Duodenal mucosa (tissue), 2 donors: ENCODE results near the gene TLR8.

Experiments
- H3K27ac ChIP-seq: one replicate; pipeline ENCODE4 v1.7.0; 2013; ENCODE audit warnings: low read depth, low read length
- H3K27me3 ChIP-seq, 2 donors: one replicate each; pipeline ENCODE4 v1.7.0; 2013; ENCODE audit warnings: low read length in 2 of 2, control low read depth in 1 of 2; ENCODE audit not compliant: insufficient read depth in 2 of 2, control insufficient read depth in 1 of 2
- H3K36me3 ChIP-seq, 2 donors: one replicate each; pipeline ENCODE4 v1.7.0; 2013; ENCODE audit warnings: low read length in 2 of 2, control low read depth in 1 of 2; ENCODE audit not compliant: insufficient read depth in 2 of 2, control insufficient read depth in 1 of 2
- H3K4me1 ChIP-seq, 2 donors: one replicate each; pipeline ENCODE4 v1.7.0; 2013; ENCODE audit warnings: low read length in 2 of 2, control low read depth in 1 of 2; ENCODE audit not compliant: insufficient read depth in 2 of 2, control insufficient read depth in 1 of 2
- H3K4me3 ChIP-seq, 2 donors: one replicate each; pipeline ENCODE4 v1.7.0; 2013; ENCODE audit warnings: low read length in 2 of 2, low read depth in 1 of 2
- H3K9ac ChIP-seq, 2 donors: one replicate each; pipeline ENCODE4 v1.7.0; 2013; ENCODE audit warnings: low read length in 2 of 2, low read depth in 1 of 2
- H3K9me3 ChIP-seq, 2 donors: one replicate each; pipeline ENCODE4 v1.7.0; 2013; ENCODE audit warnings: low read length in 2 of 2, control low read depth in 1 of 2; ENCODE audit not compliant: control insufficient read depth in 1 of 2

Gene TLR8

DNA sequence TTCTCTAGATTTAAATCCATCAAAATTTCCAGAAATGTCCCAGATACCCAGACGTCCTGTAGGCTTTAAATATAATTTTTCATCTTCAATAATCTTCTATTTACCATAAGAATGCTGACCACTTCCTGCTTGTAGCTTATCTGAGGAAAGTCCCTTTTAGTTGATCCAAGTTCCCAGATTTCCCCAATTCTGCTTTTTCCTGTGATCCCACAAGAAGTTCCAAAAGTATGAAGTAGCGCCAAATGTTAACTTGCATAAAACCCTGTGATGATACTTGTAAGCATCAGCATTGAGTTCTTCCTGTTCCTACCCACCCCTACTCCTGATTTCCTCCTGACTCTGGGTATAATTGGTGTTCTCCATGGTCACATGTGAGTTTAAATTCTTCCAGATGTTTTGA, 10.6 kb upstream of the TLR8 start:
- Histone ChIP-seq H3K27ac (no peak overlapping the region), H3K27me3 (no peaks in the 10 kb centered on the region), H3K36me3 (no peaks in the 10 kb centered on the region), H3K9me3 (no peaks in the 10 kb centered on the region), H3K4me1 (peaks cover 0 to 5% of the 10 kb centered on the region in 2 donors), H3K9ac (no peak overlapping the region), H3K4me3 (no peak overlapping the region)

DNA sequence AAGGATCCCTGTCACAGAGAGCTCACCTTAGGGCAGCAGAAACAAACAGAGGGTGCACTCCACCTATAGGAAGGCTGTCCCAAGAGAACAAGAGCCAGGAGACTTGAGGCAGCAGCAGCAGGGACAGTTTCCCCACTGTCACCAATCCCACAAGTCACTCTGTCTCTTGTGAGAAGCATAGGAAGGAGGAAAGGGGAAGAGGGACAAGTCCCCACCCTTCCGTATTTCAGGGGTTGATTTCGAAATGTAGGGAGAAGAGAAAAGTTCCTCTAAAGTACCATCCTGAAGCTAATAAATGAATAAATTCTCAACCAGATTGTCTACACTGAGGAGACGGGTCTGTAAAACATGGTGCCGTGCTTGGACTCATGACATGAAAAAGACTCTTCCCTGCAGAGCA, 9.5 kb upstream of the TLR8 start:
- no peaks in the 10 kb centered on the region for H3K36me3 ChIP-seq
- H3K27me3 ChIP-seq, result no peaks in the 10 kb centered on the region
- no peak overlapping the region for H3K27ac ChIP-seq
- no peaks in the 10 kb centered on the region for H3K4me1 ChIP-seq
- no peak overlapping the region for H3K4me3 ChIP-seq
- H3K9ac ChIP-seq, result no peak overlapping the region
- no peaks in the 10 kb centered on the region for H3K9me3 ChIP-seq

DNA sequence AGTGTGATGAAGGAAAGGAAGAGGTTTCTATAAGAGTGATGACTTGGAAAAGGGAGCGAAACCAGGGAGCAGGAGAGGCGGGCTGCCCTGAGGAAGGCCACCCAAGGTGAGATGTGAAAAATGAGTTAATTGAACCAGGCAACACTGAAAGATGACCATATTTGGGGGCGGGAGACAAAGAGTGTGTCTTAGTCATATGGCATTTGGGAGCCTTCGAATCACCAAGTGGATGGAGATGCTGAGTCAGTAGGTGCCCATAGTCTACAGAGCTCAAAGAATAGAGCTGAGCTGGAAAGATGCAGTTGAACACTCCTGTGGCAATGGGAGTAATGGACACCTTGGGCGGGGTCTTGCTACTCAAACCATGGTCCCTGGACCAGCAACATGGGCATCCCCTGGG, 8.3 kb upstream of the TLR8 start:
- Histone ChIP-seq H3K9me3 (no peaks in the 10 kb centered on the region), H3K4me1 (no peaks in the 10 kb centered on the region), H3K36me3 (no peaks in the 10 kb centered on the region), H3K4me3 (no peak overlapping the region), H3K27me3 (no peaks in the 10 kb centered on the region), H3K9ac (no peak overlapping the region), H3K27ac (no peak overlapping the region)

DNA sequence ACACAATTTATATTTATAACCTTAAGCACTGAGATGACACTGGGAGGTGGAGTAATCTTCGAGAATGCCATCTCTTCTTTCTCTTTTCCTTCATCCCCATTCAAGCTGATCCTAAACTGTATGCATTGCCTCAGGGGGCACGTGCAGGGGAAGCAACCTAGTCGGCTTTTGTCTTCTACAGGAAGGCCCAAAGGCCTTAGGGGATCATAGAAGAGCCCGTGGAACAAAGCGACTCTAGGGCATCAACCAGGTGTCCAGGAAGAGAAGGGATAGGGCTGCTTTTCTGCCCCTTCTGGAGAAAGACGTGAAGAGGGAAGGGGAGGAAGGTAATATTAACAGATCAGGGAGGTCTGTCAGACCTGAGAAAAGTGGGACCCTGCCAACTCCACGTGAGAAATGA, 6.9 kb upstream of the TLR8 start:
- Histone ChIP-seq H3K4me3 (no peak overlapping the region), H3K27me3 (no peaks in the 10 kb centered on the region), H3K4me1 (peaks cover 0 to 2% of the 10 kb centered on the region in 2 donors), H3K36me3 (no peaks in the 10 kb centered on the region), H3K9me3 (no peaks in the 10 kb centered on the region), H3K9ac (no peak overlapping the region), H3K27ac (no peak overlapping the region)

DNA sequence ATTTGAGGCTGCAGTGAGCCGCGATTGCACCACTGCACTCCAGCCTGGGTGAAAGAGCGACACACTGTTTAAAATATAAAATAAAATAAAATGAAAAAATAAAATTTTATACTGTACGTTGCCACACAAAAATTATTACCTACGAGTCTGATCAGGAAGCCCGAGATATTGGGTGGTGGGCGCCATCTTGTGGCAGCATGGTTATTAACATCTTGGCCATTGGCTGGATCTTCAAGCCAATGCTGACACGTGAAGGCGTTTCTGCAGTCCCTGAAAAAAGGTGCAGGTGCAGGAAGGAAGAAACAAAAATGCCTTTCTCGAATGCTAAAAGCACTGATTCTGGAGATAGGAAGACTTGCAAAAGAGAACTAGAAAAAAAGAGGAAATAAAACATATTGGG, 4.9 kb upstream of the TLR8 start:
- Histone ChIP-seq H3K9ac (no peak overlapping the region), H3K4me3 (no peak overlapping the region), H3K27me3 (no peaks in the 10 kb centered on the region), H3K4me1 (peaks cover 0 to 2% of the 10 kb centered on the region in 2 donors), H3K9me3 (no peaks in the 10 kb centered on the region), H3K36me3 (no peaks in the 10 kb centered on the region), H3K27ac (no peak overlapping the region)

DNA sequence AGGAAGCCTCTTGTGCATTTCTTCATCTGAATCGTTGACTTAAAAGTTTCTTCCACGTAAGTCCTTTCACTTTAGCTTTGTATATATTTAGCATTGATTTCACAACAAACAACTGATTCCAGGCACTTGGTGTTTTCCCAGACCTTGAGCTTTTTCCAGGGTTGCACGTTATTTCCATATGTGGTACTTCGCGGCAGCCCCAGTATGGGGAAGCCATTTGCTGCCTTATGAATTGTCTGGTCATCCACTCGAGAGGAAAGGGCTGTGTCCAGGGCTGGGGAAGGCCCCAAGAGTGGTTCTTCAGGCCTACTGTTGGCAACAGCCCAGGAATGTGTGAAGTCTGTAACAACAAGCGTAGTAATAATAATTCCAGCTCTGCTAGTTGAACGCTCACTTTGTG, 2.8 kb upstream of the TLR8 start:
- peaks cover 0 to 2% of the 10 kb centered on the region in 2 donors for H3K4me1 ChIP-seq
- H3K27ac ChIP-seq, result no peak overlapping the region

DNA sequence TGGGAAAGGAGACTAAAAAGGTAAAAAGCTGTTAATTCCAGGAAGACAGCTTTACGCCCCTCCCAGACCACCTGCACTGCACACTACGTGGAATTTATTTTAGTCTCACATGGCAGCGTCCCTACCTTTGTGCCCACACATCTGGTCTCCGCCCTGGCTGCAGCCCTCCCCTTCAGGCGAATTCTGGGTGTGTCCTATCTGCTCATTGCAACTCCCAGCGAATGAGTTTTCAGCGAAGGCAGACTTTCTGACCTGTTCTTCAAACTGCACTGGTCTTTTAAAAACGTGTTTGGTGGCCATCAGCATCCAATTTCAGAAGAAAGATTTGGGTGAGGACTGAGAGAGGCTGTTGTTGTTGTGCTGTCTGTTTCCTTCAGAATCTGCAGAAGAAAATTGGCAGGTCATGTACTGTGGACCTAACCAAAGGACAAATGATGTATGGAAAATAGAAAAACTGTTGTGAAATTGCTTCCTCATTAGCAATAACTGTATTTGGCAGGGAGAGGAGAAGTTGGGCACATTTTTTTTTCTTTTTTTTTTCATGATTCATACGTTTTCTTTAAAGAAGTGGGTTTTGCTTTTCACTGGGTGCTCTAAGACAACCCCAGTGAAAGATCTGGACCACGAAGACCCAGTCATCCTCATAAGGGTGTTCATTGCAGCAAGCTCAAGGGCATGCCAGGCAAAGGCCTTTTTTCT, 4.2 kb downstream of the TLR8 start:
- no peak overlapping the region for H3K4me3 ChIP-seq
- no peaks in the 10 kb centered on the region for H3K27me3 ChIP-seq
- H3K27ac ChIP-seq, result no peak overlapping the region

More for the DNA sequence above, 2.8 kb upstream of the TLR8 start:
- no peaks in the 10 kb centered on the region for H3K27me3 ChIP-seq
- no peaks in the 10 kb centered on the region for H3K9me3 ChIP-seq
- no peaks in the 10 kb centered on the region for H3K36me3 ChIP-seq
- no peak overlapping the region for H3K4me3 ChIP-seq
- no peak overlapping the region for H3K9ac ChIP-seq

DNA sequence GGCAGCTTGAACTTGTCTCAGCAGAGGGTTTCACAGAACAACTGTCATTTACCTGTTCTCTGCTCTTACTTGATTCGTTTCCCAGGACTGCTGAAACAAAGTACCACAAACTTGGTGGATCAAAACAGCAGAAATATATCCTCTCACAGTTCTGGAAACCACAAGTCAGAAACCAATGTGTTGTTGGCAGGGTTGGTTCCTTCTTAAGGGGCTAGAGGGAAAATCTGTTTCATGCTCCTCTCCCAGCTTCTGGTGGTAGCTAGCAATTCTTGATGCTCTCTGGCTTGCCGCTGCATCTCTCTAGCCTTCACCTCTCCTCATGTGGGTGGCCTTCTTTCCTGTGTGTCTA, 4.7 kb downstream of the TLR8 start:
- H3K27ac ChIP-seq, result no peak overlapping the region
- H3K9me3 ChIP-seq, result no peaks in the 10 kb centered on the region
- no peak overlapping the region for H3K4me3 ChIP-seq
- H3K36me3 ChIP-seq, result no peaks in the 10 kb centered on the region
- no peak overlapping the region for H3K9ac ChIP-seq
- H3K27me3 ChIP-seq, result no peaks in the 10 kb centered on the region
- H3K4me1 ChIP-seq, result no peaks in the 10 kb centered on the region

More for the DNA sequence above, 4.2 kb downstream of the TLR8 start:
- no peak overlapping the region for H3K9ac ChIP-seq
- H3K36me3 ChIP-seq, result no peaks in the 10 kb centered on the region
- no peaks in the 10 kb centered on the region for H3K4me1 ChIP-seq
- H3K9me3 ChIP-seq, result no peaks in the 10 kb centered on the region

DNA sequence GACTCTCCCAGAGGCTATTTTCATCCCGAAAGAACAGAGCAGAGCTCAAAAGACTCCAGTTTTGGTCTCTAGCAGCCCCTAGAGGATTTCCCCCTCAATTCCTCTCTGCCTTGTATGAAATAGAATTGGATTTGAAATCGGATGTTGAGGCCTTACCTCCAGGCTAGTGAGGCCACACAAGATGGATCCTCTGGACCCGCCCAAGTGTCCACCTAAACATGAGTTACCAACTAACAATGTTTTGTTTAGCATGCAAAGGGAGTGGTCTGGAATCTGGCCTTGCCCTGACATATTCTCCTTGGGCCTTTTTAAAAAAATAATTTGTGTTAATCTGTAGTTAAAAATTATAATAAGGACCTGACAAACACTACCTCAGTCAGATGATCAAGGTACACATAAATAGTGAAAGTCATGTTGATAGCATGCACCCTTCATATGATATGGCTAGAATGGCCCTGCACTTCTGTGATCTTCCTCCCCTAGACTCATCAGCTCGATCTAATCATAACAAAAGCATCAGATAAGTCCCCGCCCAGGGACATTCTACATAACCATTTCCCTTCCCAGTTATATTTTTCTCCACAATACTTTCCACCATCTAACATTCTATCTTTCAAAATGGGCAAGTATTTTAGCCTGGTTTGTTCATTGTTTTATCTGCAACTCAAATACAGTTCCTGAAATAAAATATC, 6.5 kb downstream of the TLR8 start:
- Histone ChIP-seq H3K4me1 (no peaks in the 10 kb centered on the region), H3K4me3 (no peak overlapping the region), H3K36me3 (no peaks in the 10 kb centered on the region), H3K9me3 (no peaks in the 10 kb centered on the region), H3K27me3 (no peaks in the 10 kb centered on the region), H3K27ac (no peak overlapping the region), H3K9ac (no peak overlapping the region)

DNA sequence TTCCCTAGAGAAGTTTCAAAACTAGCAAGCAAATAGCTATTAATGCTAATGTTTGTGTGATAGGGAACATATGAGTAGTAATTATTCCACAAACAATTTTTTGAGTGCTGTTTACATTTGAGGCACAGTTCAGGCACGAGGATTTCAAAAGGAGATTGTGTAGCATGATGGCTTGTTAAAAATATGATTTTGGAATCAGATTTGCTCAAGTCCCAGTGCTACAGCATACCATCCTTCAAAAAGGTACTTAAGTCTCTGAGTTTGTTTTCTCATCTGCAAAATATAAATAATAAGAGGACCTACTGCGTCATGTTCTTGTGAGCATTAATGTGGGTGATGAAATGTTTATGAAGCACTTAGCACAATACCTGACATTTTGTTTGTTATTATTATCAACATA, 11.3 kb downstream of the TLR8 start:
- no peaks in the 10 kb centered on the region for H3K4me1 ChIP-seq
- H3K27ac ChIP-seq, result no peak overlapping the region
- H3K4me3 ChIP-seq, result no peak overlapping the region
- H3K9ac ChIP-seq, result no peak overlapping the region
- H3K36me3 ChIP-seq, result no peaks in the 10 kb centered on the region
- no peaks in the 10 kb centered on the region for H3K27me3 ChIP-seq
- H3K9me3 ChIP-seq, result no peaks in the 10 kb centered on the region
